NCI-H524 (cell line): ENCODE data around the gene CLDND1.

Source experiments
- DNase-seq, 2 experiments: peaks; one replicate each; lab custom pipeline; 2025; lab: John Stamatoyannopoulos, UW

CLDND1 gene

GRCh38 chr3:98551754-98552153 lies 29.1 kb upstream of the CLDND1 start:
- no peak for DNase-seq

GRCh38 chr3:98551236-98551635 lies 28.5 kb upstream of the CLDND1 start:
- no peak for DNase-seq

GRCh38 chr3:98550833-98551232 lies 28.1 kb upstream of the CLDND1 start:
- no peak for DNase-seq

- DNase-seq: no peak
Measured at GRCh38 chr3:98548544-98548943, 25.8 kb upstream of the CLDND1 start.

GRCh38 chr3:98545940-98546339 lies 23.2 kb upstream of the CLDND1 start:
- no peak for DNase-seq

- DNase-seq: no peak
Measured at GRCh38 chr3:98542623-98543022, 19.9 kb upstream of the CLDND1 start.

- no peak for DNase-seq
Measured at GRCh38 chr3:98541695-98542094, 19.0 kb upstream of the CLDND1 start.

GRCh38 chr3:98540346-98540745 lies 17.6 kb upstream of the CLDND1 start:
- DNase-seq: no peak

GRCh38 chr3:98536456-98537017 lies 13.8 kb upstream of the CLDND1 start:
- DNase-seq: no peak

- no peak for DNase-seq
Measured at GRCh38 chr3:98534734-98535133, 12.0 kb upstream of the CLDND1 start.

GRCh38 chr3:98534168-98534567 lies 11.5 kb upstream of the CLDND1 start:
- DNase-seq: no peak

- DNase-seq: no peak
Measured at GRCh38 chr3:98532709-98533571, 10.2 kb upstream of the CLDND1 start.

- no peak for DNase-seq
Measured at GRCh38 chr3:98532275-98532637, 9.6 kb upstream of the CLDND1 start.

- no peak for DNase-seq
Measured at GRCh38 chr3:98531622-98532274, 9.0 kb upstream of the CLDND1 start, which contains the start of gene GPR15. Gene GPR15, plus strand, starts transcription at chr3:98531978. Its CDS starts 56 bp downstream, at chr3:98532034.

- DNase-seq: no peak
Measured at GRCh38 chr3:98530676-98531075, 8.0 kb upstream of the CLDND1 start.

GRCh38 chr3:98529856-98530459 lies 7.3 kb upstream of the CLDND1 start:
- DNase-seq: no peak

- DNase-seq: no peak
Measured at GRCh38 chr3:98528474-98529346, 6.0 kb upstream of the CLDND1 start.

- no peak for DNase-seq
Measured at GRCh38 chr3:98525494-98525893, 2.8 kb upstream of the CLDND1 start.

- DNase-seq: peak; percentile 26 to 64
Measured at GRCh38 chr3:98521897-98522543, 682 bp downstream of the CLDND1 start.

GRCh38 chr3:98519351-98519750 lies 3.4 kb downstream of the CLDND1 start:
- DNase-seq: no peak

- no peak for DNase-seq
Measured at GRCh38 chr3:98518816-98519215, 3.9 kb downstream of the CLDND1 start.
